Retinal pigment epithelial cell (primary cell): ENCODE measurements around the gene TSSK2.
"Not testable (repeated sequence)": the region's sequence is repeated elsewhere in the genome, so short reads cannot be mapped to it uniquely, and the experiment has no call there.

Experiments
- DNase-seq: peaks from one replicate; pipeline ENCODE4 v3.0.0-alpha.2; 2010; ENCODE audit warnings: low read depth
- H3K4me3 ChIP-seq: 2 replicates; pipeline ENCODE4 v1.5.1; 2011; ENCODE audit warnings: mild to moderate bottlenecking, low read length, control low read depth, moderate library complexity
- TF ChIP-seq, protein P1 (sequence below): conservative IDR thresholded peaks from 2 replicates; pipeline ENCODE4 v1.5.1; 2011; ENCODE audit warnings: low read depth, low read length, control low read depth, inconsistent platforms

TSSK2 gene

DNA sequence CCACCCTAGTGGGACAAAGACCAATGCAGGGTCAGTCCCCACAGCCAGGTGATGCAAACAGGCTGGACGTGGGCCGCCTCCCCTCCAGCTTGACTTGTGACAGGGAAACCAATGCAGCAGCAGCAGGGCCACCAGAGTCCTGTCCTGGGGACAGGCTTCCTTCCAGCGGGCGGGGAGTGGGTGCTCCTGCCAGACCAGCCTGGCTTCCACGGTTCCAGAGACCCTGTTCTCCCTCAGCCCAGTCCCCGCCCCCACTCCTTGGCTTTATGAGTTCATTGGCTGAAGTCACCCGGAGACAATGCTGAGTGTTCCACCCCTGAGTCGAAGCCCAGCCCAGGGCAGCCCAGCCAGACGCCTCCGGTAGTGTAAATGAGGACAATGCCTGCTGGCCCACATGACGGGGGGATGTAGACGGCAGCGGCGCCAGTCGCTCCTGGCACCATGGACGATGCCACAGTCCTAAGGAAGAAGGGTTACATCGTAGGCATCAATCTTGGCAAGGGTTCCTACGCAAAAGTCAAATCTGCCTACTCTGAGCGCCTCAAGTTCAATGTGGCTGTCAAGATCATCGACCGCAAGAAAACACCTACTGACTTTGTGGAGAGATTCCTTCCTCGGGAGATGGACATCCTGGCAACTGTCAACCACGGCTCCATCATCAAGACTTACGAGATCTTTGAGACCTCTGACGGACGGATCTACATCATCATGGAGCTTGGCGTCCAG lies at the start of gene TSSK2:
Gene TSSK2, plus strand, starts transcription at position 350 of the 726 bp plus-strand sequence. Its CDS starts 92 bp downstream, at position 442.
- no peak within 1 kb of the TSS for H3K4me3 ChIP-seq
- TF ChIP-seq, protein P1, sequence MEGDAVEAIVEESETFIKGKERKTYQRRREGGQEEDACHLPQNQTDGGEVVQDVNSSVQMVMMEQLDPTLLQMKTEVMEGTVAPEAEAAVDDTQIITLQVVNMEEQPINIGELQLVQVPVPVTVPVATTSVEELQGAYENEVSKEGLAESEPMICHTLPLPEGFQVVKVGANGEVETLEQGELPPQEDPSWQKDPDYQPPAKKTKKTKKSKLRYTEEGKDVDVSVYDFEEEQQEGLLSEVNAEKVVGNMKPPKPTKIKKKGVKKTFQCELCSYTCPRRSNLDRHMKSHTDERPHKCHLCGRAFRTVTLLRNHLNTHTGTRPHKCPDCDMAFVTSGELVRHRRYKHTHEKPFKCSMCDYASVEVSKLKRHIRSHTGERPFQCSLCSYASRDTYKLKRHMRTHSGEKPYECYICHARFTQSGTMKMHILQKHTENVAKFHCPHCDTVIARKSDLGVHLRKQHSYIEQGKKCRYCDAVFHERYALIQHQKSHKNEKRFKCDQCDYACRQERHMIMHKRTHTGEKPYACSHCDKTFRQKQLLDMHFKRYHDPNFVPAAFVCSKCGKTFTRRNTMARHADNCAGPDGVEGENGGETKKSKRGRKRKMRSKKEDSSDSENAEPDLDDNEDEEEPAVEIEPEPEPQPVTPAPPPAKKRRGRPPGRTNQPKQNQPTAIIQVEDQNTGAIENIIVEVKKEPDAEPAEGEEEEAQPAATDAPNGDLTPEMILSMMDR: no peak
- no peak for DNase-seq

DNA sequence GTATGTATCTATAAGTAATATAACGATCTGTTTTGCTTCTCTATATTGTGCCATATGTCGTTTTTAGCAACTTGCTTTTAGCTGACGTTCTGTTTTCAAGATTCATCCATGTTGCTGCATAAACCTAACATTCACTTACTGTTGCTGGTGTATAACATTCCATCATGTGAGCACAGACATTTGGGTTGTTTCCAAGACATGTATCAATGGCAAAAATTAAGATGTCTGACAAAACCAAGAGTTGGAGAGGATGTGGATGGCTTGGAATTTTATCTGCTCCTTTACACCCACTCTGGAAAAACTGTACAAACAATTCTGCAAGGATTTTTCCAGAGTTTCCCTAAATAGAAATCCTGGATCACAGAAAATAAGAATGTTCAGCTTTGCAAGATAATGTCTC lies 49.8 kb upstream of the TSSK2 start:
- DNase-seq: no peak
- TF ChIP-seq, protein P1: no peak

DNA sequence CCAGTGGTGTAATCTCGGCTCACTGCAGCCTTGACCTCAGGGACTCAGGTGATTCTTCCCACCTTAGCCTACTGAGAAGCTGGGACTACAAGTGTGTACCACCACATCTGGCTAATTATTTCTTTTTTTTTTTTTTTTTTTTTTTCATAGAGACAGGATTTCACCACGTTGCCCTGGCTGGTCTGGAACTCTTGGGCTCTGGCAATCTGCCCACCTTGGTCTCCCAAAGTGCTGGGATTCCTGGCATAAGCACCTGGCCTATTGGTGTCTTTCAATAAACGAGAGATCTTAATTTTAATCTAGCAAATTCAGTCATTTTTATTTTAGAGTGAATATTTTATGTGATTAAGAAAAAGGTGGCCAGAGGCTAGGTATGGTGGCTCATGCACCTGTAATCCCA lies 49.0 kb upstream of the TSSK2 start:
- no peak for DNase-seq
- TF ChIP-seq, protein P1: no peak
- H3K4me3 ChIP-seq: no peak overlapping the region

More for the DNA sequence above, 49.8 kb upstream of the TSSK2 start:
- no peak overlapping the region for H3K4me3 ChIP-seq

DNA sequence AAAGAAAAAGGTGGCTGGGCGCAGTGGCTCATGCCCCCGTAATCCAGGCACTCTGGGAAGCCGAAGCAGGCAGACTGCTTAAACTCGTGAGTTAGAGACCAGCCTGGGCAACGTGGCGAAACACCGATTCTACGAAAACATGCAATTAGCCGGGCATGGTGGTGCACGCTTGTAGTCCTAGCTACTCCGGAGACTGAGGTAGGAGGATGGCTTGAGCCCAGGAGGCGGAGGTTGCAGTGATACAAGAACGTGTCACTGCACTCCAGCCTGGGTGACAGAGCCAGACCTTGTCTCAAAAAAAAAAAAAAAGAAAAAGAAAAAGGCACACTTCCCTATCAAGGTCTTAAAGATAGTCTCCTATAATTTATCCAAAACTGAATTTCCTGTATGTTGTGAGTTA lies 48.3 kb upstream of the TSSK2 start:
- TF ChIP-seq, protein P1: no peak
- no peak for DNase-seq
- H3K4me3 ChIP-seq: no peak overlapping the region

DNA sequence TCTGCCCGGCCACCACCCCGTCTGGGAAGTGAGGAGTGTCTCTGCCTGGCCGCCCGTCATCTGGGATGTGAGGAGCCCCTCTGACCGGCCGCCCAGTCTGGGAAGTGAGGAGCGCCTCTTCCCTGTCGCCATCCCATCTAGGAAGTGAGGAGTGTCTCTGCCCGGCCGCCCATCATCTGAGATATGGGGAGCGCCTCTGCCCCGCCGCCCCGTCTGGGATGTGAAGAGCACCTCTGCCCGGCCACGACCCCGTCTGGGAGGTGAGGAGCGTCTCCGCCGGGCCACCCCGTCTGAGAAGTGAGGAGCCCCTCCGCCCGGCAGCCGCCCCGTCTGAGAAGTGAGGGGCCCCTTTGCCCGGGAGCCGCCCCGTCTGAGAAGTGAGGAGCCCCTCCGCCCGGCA lies 47.0 kb upstream of the TSSK2 start:
- H3K4me3 ChIP-seq, DNase-seq: not testable (repeated sequence)

DNA sequence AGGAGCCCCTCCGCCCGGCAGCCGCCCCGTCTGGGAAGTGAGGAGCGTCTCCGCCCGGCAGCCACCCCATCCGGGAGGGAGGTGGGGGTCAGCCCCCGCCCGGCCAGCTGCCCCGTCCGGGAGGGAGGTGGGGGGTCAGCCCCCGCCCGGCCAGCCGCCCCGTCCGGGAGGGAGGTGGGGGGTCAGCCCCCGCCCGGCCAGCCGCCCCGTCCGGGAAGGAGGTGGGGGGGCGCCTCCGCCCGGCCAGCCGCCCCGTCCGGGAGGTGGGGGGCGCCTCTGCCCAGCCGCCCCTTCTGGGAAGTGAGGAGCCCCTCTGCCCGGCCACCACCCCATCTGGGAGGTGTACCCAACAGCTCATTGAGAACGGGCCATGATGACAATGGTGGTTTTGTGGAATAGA lies 46.5 kb upstream of the TSSK2 start:
- DNase-seq, H3K4me3 ChIP-seq: not testable (repeated sequence)

DNA sequence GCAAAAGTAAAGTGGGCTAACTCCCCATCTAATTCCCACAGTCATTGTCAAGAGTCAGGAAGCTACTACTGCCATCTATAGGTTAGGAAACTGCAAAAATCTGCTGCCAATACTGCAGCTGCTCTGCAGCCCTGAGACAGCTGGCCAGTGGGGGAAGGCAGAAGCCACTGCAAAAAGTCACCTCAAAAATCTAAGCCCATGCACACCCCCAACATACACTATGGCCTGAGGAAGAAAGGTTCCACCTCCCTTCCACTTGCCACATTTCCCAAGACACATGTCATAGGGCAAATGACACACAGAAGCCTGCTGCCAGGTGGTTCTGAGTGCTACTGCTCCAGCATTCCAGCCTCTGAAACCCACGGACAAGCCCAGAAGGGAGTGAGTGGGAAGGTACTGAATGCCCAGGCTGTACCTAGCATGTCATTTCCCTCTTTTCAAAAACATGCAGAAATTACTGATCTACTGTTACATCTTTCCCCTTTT lies 45.8 kb upstream of the TSSK2 start:
- DNase-seq: no peak
- H3K4me3 ChIP-seq: no peak overlapping the region
- TF ChIP-seq, protein P1: peak; percentile 64

DNA sequence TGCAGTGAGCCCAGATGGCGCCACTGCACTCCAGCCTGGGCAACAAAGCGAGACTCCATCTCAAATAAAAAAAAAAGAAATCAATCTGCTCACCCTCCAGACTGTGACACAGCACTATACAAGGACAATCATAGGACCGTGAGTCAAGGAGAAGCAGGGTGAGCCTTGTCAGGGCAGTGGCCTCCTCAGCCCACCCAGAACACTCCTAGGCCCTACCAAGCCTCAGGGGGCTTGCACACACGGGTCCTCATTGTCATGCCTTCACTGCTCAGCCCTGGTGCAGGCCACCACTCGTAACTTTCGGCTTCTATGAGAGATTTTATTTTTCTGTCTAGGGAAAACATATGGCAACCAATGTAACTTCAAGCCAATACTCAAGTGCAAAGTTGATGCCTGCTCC lies 44.7 kb upstream of the TSSK2 start:
- TF ChIP-seq, protein P1: no peak
- no peak for DNase-seq
- H3K4me3 ChIP-seq: no peak overlapping the region
